Measurements from ENCODE around the gene RPL10A. TPM values are rescaled to one million over a fixed set of nuclear protein-coding genes. Genes with fewer than 3 reads are reported as not detected.
A peak's percentile ranks its signal among the peaks of the same experiment; 100 is the strongest.

The RPL10A gene
- total RNA-seq, 2 donors from 2014 or later, result 901 to 914 TPM

- intact Hi-C loops (cut with DNase I, micrococcal nuclease), result no loop called here
- ATAC-seq (no peak), DNase-seq (no peak)
Observed at GRCh38 chr6:35442693-35443092, 25.5 kb upstream of the RPL10A start.

- no peak for ATAC-seq
- intact Hi-C loops (cut with DNase I, micrococcal nuclease), result no loop called here
- DNase-seq, result no peak
Observed at GRCh38 chr6:35443341-35444030, 24.7 kb upstream of the RPL10A start.

DNA sequence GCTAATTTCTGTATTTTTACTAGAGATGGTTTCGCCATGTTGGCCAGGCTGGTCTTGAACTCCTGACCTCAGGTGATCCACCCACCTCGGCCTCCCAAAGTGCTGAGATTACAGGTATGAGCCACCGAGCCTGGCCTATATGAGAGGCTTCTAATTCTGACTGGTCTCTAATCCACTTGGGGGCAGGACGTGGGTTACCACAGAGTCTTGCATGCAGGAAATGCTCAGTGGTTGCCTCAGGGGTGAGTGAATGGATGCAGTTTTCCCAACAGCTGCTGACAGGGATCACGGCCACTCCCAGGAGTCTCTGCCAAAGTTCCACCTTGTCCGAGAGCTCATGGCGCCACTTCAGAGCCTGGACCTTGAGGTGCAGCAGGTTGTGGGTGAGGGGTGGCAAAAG is 22.5 kb upstream of the RPL10A start:
- ATAC-seq (no peak), DNase-seq (no peak)
- intact Hi-C loops (cut with DNase I, micrococcal nuclease), result no loop called here

DNA sequence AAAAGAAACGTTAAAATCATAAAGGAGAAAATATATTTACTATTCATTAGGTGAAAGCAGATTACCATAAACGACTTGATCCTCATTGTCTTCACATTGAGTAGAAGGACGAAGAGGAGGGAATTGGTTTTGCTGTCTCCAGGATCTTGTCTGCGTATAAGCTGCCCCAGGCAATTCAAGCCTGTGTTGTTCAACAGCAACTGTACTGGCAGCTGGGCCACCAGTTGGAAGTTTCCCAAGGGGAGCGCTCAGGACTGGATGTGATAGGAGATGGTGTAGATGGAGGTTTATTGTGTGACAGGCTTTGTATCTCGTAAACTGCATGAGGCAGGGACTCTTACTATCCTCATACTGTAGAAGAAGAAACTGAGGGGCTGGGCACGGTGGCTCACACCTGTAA is 20.0 kb upstream of the RPL10A start:
- ATAC-seq (no peak), DNase-seq (no peak)
- intact Hi-C loops (cut with DNase I, micrococcal nuclease), result no loop called here

DNA sequence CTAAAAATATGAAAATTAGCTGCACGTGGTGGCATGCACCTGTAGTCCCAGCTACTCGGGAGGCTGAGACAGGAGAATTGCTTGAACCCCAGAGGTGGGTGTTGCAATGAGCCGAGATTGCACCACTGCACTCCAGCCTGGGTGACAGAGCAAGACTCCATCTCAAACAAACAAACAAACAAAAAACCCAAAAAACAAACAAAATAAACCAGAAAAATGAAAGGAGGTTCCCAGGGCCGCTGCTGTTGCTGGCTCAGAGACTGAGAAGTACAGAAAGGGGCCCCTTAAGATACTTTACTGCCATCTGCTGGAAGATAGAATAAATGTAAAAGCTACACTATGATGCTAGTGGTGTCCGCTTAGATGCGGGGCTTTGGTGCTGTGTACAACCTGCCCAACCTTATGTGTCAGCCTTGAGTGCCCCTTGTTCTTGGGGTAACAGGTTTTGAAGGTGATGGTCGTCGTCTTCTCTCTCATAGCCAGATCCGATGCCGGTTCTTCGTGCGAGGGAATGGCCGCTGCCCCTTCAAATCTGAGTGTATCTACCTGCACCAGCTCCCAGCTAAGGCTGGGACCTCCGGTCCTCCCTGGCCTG is 18.8 kb upstream of the RPL10A start:
- ATAC-seq (peak; percentile 45), DNase-seq (peak in 1 of 2 donors; percentile 31)
- intact Hi-C loops (cut with DNase I, micrococcal nuclease), result loop anchor here in 1 of 2 donors (1.0 kb wide), 1 partner anchor 107 kb away; the partner anchor contains the start of gene PPARD

GRCh38 chr6:35451354-35452182 is 16.6 kb upstream of the RPL10A start:
- no peak for ATAC-seq
- intact Hi-C loops (cut with DNase I, micrococcal nuclease), result no loop called here
- peak in 1 of 2 donors; percentile 43 for DNase-seq

- peak; percentile 91 to 98 for DNase-seq
Observed at GRCh38 chr6:35452183-35453090, 15.8 kb upstream of the RPL10A start, which contains the start of gene FANCE. Gene FANCE, plus strand, starts transcription at chr6:35452338. Its CDS starts 208 bp downstream, at chr6:35452546.

GRCh38 chr6:35453236-35453635 is 15.0 kb upstream of the RPL10A start:
- intact Hi-C loops (cut with DNase I, micrococcal nuclease), result no loop called here
- no peak for ATAC-seq

More at GRCh38 chr6:35452183-35453090, 15.8 kb upstream of the RPL10A start, which contains the start of gene FANCE:
- intact Hi-C loops (cut with DNase I, micrococcal nuclease), result no loop called here
- ATAC-seq, result peak; percentile 97

GRCh38 chr6:35454391-35455110 is 13.7 kb upstream of the RPL10A start:
- ATAC-seq, result no peak

More at GRCh38 chr6:35453236-35453635, 15.0 kb upstream of the RPL10A start:
- no peak for DNase-seq

GRCh38 chr6:35457907-35458306 is 10.3 kb upstream of the RPL10A start:
- intact Hi-C loops (cut with DNase I, micrococcal nuclease), result no loop called here
- ATAC-seq (no peak), DNase-seq (no peak)

More at GRCh38 chr6:35454391-35455110, 13.7 kb upstream of the RPL10A start:
- DNase-seq, result no peak
- intact Hi-C loops (cut with DNase I, micrococcal nuclease), result no loop called here

DNA sequence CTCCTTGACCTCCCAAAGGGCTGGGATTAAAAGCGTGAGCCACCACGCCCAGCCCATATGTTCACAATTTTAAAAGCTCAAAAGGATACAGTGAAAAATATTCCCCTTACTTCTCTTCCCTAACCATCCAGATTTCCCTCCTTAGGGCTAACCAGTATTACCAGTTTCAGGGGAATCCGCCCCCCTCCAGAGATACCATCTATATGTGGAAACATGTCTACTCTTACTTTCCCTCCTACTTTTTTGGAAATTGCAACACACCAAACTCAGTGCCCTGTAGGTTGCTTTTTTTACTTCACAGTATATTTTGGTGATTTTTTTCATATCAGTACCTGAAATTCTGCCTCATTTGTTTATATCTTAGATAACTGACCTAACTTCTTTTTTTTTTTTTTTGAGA is 6.9 kb upstream of the RPL10A start:
- no peak for DNase-seq
- intact Hi-C loops (cut with DNase I, micrococcal nuclease), result no loop called here
- ATAC-seq, result no peak

DNA sequence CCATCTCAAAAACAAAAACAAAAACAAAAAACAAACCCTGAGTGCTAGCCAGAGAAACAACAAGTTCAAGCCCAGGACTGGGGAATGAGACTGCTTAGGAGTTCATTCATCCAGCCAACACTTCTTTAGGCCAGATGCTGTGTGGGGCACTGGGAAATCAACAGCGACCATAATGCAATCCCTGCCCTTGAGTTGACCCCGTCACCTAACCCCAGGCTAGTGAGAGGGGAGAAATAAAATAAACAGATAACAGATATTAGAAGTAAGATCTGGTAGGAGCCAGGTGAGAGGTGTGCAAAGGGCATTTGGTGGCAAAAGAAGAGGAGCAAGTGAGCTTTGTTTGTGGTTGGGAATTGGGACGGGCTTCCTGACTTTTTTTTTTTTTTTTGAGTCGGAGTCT is 4.9 kb upstream of the RPL10A start:
- intact Hi-C loops (cut with DNase I, micrococcal nuclease), result no loop called here
- no peak for ATAC-seq
- no peak for DNase-seq

DNA sequence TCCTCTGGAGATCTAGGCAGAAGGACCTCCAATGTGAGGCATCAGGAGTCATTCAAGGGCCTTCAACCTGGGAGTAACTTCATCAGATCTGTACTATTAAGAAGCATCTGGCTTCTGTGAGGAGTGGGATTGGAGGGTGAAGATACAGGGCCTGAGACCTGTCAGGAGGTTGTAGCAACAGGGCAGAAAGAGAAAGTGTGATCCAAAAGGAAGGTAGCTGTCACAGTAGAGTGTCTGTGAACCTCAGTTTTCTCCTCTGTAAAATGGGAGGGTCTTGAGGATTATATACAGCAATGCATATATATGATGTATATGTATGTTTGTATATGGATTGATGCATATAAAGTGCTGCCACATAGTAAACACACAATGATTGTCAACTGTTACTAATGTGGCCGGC is 2.6 kb upstream of the RPL10A start:
- DNase-seq, result no peak
- ATAC-seq, result no peak

DNA sequence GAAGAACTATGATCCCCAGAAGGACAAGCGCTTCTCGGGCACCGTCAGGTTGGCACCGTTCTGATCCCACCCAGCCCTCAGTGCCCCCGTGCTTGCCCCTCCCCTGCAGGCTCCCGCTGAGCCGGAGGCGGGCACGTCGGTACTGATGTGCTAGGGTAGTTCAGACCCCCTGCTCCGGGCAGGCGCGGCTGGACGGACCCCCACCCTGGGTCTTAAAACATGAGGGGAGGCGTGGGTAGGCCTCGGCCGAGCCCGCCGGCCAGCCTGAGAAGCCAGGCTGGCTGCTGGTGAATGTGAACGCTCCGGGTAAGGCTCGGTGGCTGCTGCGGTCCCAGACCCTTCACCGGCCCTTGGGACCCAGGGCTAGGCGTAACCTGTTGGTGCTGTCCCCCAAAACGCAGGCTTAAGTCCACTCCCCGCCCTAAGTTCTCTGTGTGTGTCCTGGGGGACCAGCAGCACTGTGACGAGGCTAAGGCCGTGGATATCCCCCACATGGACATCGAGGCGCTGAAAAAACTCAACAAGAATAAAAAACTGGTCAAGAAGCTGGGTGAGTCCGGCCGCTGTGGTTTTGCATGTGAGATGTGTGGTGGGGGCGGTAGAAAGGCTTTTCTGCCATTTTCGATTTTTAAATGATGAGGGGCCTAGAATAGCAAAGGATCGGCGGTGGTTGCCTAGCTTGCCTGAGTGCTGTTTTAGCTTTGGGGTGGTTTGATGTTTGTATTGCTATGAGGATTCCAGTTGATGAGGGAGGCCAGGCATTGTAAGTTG is 964 bp downstream of the RPL10A start:
- peak in 1 of 2 donors; percentile 57 for DNase-seq
- intact Hi-C loops (cut with DNase I, micrococcal nuclease), result no loop called here
- ATAC-seq, result peak; percentile 33

More for the DNA sequence above, 2.6 kb upstream of the RPL10A start:
- intact Hi-C loops (cut with DNase I, micrococcal nuclease), result no loop called here

- intact Hi-C loops (cut with DNase I, micrococcal nuclease), result no loop called here
- DNase-seq (no peak), ATAC-seq (no peak)
Observed at GRCh38 chr6:35469751-35470662, 1.8 kb downstream of the RPL10A start.

GRCh38 chr6:35470663-35471120 is 2.5 kb downstream of the RPL10A start:
- no peak for ATAC-seq
- no peak for DNase-seq
- intact Hi-C loops (cut with DNase I, micrococcal nuclease), result no loop called here
